GM18505 (cell line): ENCODE results near the gene MTUS2.
A peak's percentile ranks its signal among the peaks of the same experiment; 100 is the strongest.

Experiments used
- ATAC-seq: cut with Tn5 transposase; IDR thresholded peaks from one replicate; pipeline ENCODE4 v1.9.1; 2021; ENCODE audit not compliant: unreplicated experiment
- POLR2A ChIP-seq: IDR thresholded peaks from 4 replicates; pipeline ENCODE4 v1.6.1; 2011; ENCODE audit warnings: borderline replicate concordance; ENCODE audit not compliant: insufficient read depth, insufficient read length; ENCODE audit errors: extremely low read depth

MTUS2 gene

GRCh38 chr13:28820099-28821051, at the start of gene MTUS2:
Gene MTUS2, plus strand, starts transcription at chr13:28820339.
- peak; percentile 47 for ATAC-seq
- TF ChIP-seq POLR2A = no peak

GRCh38 chr13:28778308-28779215, 41.6 kb upstream of the MTUS2 start:
- TF ChIP-seq POLR2A = no peak
- no peak for ATAC-seq

- no peak for TF ChIP-seq POLR2A
- ATAC-seq = no peak
Measured at GRCh38 chr13:28792992-28793391, 27.1 kb upstream of the MTUS2 start.

- no peak for TF ChIP-seq POLR2A
- ATAC-seq = no peak
Measured at GRCh38 chr13:28794396-28794795, 25.7 kb upstream of the MTUS2 start.

GRCh38 chr13:28796938-28797257, 23.2 kb upstream of the MTUS2 start:
- TF ChIP-seq POLR2A = no peak
- ATAC-seq = no peak

- TF ChIP-seq POLR2A = no peak
Measured at GRCh38 chr13:28805193-28805819, 14.8 kb upstream of the MTUS2 start.

GRCh38 chr13:28817204-28817603, 2.9 kb upstream of the MTUS2 start:
- ATAC-seq = no peak
- no peak for TF ChIP-seq POLR2A

More at GRCh38 chr13:28805193-28805819, 14.8 kb upstream of the MTUS2 start:
- no peak for ATAC-seq

GRCh38 chr13:28819046-28819730, 951 bp upstream of the MTUS2 start:
- ATAC-seq = no peak
- TF ChIP-seq POLR2A = no peak

- peak; percentile 71 for ATAC-seq
- TF ChIP-seq POLR2A = no peak
Measured at GRCh38 chr13:28819735-28820098, 422 bp upstream of the MTUS2 start.

GRCh38 chr13:28822151-28822550, 2.0 kb downstream of the MTUS2 start:
- no peak for TF ChIP-seq POLR2A
- ATAC-seq = no peak

GRCh38 chr13:28822801-28823200, 2.7 kb downstream of the MTUS2 start:
- no peak for TF ChIP-seq POLR2A
- no peak for ATAC-seq

GRCh38 chr13:28825379-28825778, 5.2 kb downstream of the MTUS2 start:
- TF ChIP-seq POLR2A = no peak
- no peak for ATAC-seq

GRCh38 chr13:28826368-28826767, 6.2 kb downstream of the MTUS2 start:
- ATAC-seq = no peak
- TF ChIP-seq POLR2A = no peak
